B cell (primary cell): Measurements from ENCODE around the gene KCNH1. TPM values are rescaled to one million over a fixed set of nuclear protein-coding genes. Genes with fewer than 3 reads are reported as not detected.

ENCODE experiments used
- ATAC-seq: fragments of 200-7000 bp; cut with Tn5 transposase; one replicate; pipeline ENCODE4 v1.10.0; 2021; ENCODE audit warnings: low read depth, mild to moderate bottlenecking, moderate number of reproducible peaks, moderate library complexity
- CTCF ChIA-PET: fragments of 350-600 bp; sonication (Branson Sonifier 250); formaldehyde crosslinking; loops from one replicate; lab custom pipeline; 2021; ENCODE audit warnings: antibody characterized with exemption, inconsistent platforms; lab: Charles Lee
- POLR2A ChIA-PET: fragments of 350-600 bp; sonication (Branson Sonifier 250); formaldehyde crosslinking; loops from one replicate; lab custom pipeline; 2021; ENCODE audit warnings: antibody characterized with exemption; lab: Charles Lee
- DNase-seq: peaks from one replicate; pipeline ENCODE4 v3.0.0; 2013
- H2AFZ ChIP-seq: 2 replicates; pipeline ENCODE4 v1.6.1; 2012; ENCODE audit warnings: mild to moderate bottlenecking, low read depth, low read length; ENCODE audit not compliant: insufficient read depth, poor library complexity, severe bottlenecking
- H3K27ac ChIP-seq, 2 donors: 1 replicate in 1 of 2; 2 replicates in 1 of 2; pipeline ENCODE4 v1.5.1; 2012 to 2013; ENCODE audit warnings: low read length in 2 of 2, mild to moderate bottlenecking in 2 of 2, moderate library complexity in 1 of 2
- H3K27me3 ChIP-seq, 4 experiments: fragments of 200-600 bp in 1 of 4; sonication (generic) in 1 of 4; replicated peaks in 1 of 4; 1 replicate in 2 of 4; 2 replicates in 2 of 4; pipeline versions ENCODE4 v1.6.1 to v1.7.0; 2013 to 2016; ENCODE audit warnings: low read length in 3 of 4, mild to moderate bottlenecking in 2 of 4, mixed read lengths in 1 of 4, moderate library complexity in 1 of 4; ENCODE audit not compliant: insufficient read depth in 4 of 4, control insufficient read depth in 3 of 4; ENCODE audit errors: control extremely low read depth in 1 of 4
- H3K36me3 ChIP-seq, 2 experiments: replicated peaks in 1 of 2; 1 replicate in 1 of 2; 2 replicates in 1 of 2; pipeline versions ENCODE4 v1.6.1 to v1.7.1; 2013; ENCODE audit warnings: low read length in 1 of 2; ENCODE audit not compliant: insufficient read depth in 2 of 2, control insufficient read depth in 1 of 2; ENCODE audit errors: control extremely low read depth in 1 of 2, extremely low read depth in 1 of 2
- H3K4me1 ChIP-seq, 2 donors: fragments of 200-600 bp in 1 of 2; sonication (generic) in 1 of 2; 1 replicate in 1 of 2; 2 replicates in 1 of 2; pipeline versions ENCODE4 v1.5.1 to v1.6.1; 2013 to 2017; ENCODE audit warnings: low read length in 2 of 2; ENCODE audit not compliant: control insufficient read depth in 2 of 2, insufficient read depth in 2 of 2
- H3K4me2 ChIP-seq: replicated peaks from 2 replicates; pipeline ENCODE3; 2012; ENCODE audit warnings: mild to moderate bottlenecking, low read depth, low read length; ENCODE audit not compliant: poor library complexity, severe bottlenecking
- H3K4me3 ChIP-seq, 5 experiments: fragments of 200-600 bp in 1 of 5; sonication (generic) in 1 of 5; 1 replicate in 3 of 5; 2 replicates in 2 of 5; pipeline versions ENCODE4 v1.5.1 to v1.7.0; 2011 to 2016; ENCODE audit warnings: low read length in 4 of 5, mild to moderate bottlenecking in 4 of 5, low read depth in 2 of 5, control low read depth in 1 of 5, moderate library complexity in 1 of 5; ENCODE audit not compliant: insufficient read depth in 1 of 5; ENCODE audit errors: control extremely low read depth in 1 of 5, extremely low read depth in 1 of 5
- H3K79me2 ChIP-seq: fragments of 200-600 bp; sonication (generic); one replicate; pipeline ENCODE4 v1.6.0; 2016; ENCODE audit warnings: low read length; ENCODE audit not compliant: control insufficient read depth, insufficient read depth
- H3K9ac ChIP-seq: fragments of 200-600 bp; sonication (generic); 2 replicates; pipeline ENCODE4 v1.6.1; 2017; ENCODE audit warnings: mild to moderate bottlenecking, low read length, moderate library complexity
- H3K9me3 ChIP-seq, 3 donors: one replicate each; pipeline versions ENCODE4 v1.6.1 to v1.7.1; 2013; ENCODE audit warnings: low read length in 2 of 3; ENCODE audit not compliant: control insufficient read depth in 2 of 3, insufficient read depth in 1 of 3; ENCODE audit errors: control extremely low read depth in 1 of 3
- H4K20me1 ChIP-seq: 2 replicates; pipeline ENCODE4 v1.6.0; 2012; ENCODE audit warnings: mild to moderate bottlenecking, low read length; ENCODE audit not compliant: insufficient read depth, control insufficient read depth, poor library complexity, severe bottlenecking
- H3K27ac Mint-ChIP-seq: one replicate; pipeline ENCODE4 v1.8.0; 2021; ENCODE audit warnings: mixed read lengths
- H3K27me3 Mint-ChIP-seq: one replicate; pipeline ENCODE4 v1.8.0; 2021; ENCODE audit warnings: mixed read lengths
- H3K4me1 Mint-ChIP-seq: one replicate; pipeline ENCODE4 v1.8.0; 2021; ENCODE audit warnings: mixed read lengths
- H3K4me3 Mint-ChIP-seq: one replicate; pipeline ENCODE4 v1.8.0; 2021; ENCODE audit warnings: mixed read lengths
- H3K9me3 Mint-ChIP-seq: one replicate; pipeline ENCODE4 v1.8.0; 2022; ENCODE audit warnings: mixed read lengths; ENCODE audit not compliant: insufficient read depth
- CTCF ChIP-seq: fragments of 200-600 bp; IDR thresholded peaks from one replicate; pipeline ENCODE4 v1.8.0; 2022; ENCODE audit warnings: antibody characterized with exemption, mild to moderate bottlenecking
- EZH2 ChIP-seq: IDR thresholded peaks from 2 replicates; pipeline ENCODE4 v1.6.1; 2012; ENCODE audit warnings: borderline replicate concordance, low read depth, mild to moderate bottlenecking, moderate library complexity, low read length; ENCODE audit not compliant: insufficient read depth, poor library complexity, severe bottlenecking
- intact Hi-C: fragments of 100-400 bp; cut with micrococcal nuclease; formaldehyde crosslinking; loops from one replicate; pipeline ENCODE4 v1.10.0; 2022
- polyA plus RNA-seq: library from polyadenylated mRNA; depleted of rRNA; stranded (reverse); fragments of >200 nt; gene quantifications from 2 replicates; pipeline ENCODE4 v1.2.3, GENCODE V29; 2012
- total RNA-seq, 2 donors: library from RNA; stranded (reverse); fragments of 120-200 nt in 1 of 2; gene quantifications; 1 replicate in 1 of 2; 2 replicates in 1 of 2; pipeline versions ENCODE4 v1.2.3 to v1.2.4, GENCODE V29; 2013 to 2022

The KCNH1 gene
- total and polyA plus RNA-seq, 2 donors (not counting 1 experiment from before 2014, with no cell fraction given) = not detected

DNA sequence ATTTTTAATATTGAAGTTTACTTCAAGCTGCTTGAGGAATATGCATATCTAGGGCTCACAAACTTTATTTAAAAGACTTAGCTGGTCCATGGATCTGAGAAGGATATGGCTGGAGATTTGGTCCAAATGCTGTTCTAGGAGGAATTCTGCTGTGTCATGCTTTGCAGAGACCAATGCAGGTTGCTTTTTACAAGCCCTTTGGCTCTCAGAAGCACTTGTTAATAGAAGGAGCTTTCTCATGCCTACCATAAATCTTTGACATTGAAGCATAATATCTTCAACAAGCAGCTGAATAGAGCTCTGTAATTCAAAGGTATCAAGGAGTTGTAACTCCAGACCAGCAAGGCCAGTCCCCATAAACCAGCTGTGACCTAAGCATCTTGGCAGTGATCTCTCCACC lies 506.2 kb downstream of the KCNH1 start:
- DNase-seq (no peak), ATAC-seq (no peak)
- no peaks in the 10 kb centered on the region for H4K20me1 ChIP-seq
- no peak for TF ChIP-seq EZH2
- no peak for TF ChIP-seq CTCF
- no peak overlapping the region for H2AFZ ChIP-seq
- no peaks in the 10 kb centered on the region for H3K9me3 ChIP-seq
- no peaks in the 10 kb centered on the region for H3K27me3 ChIP-seq
- H3K36me3 ChIP-seq = no peaks in the 10 kb centered on the region
- H3K4me3 Mint-ChIP-seq = no peak overlapping the region
- H3K4me1 ChIP-seq = no peaks in the 10 kb centered on the region
- H3K9me3 Mint-ChIP-seq = no peaks in the 10 kb centered on the region
- no peak overlapping the region for H3K4me2 ChIP-seq
- H3K27me3 Mint-ChIP-seq = no peaks in the 10 kb centered on the region
- H3K27ac Mint-ChIP-seq = no peak overlapping the region
- ChIA-PET POLR2A (no interaction called here), CTCF (interaction anchor here (1.3 kb wide), 1 partner anchor 28 kb away, joined by 4 read pairs; no protein-coding TSS in a partner anchor)
- H3K4me1 Mint-ChIP-seq = no peaks in the 10 kb centered on the region
- H3K4me3 ChIP-seq = no peak overlapping the region
- intact Hi-C loops = no loop called here
- H3K79me2 ChIP-seq = no peaks in the 10 kb centered on the region
- no peak overlapping the region for H3K27ac ChIP-seq
- no peak overlapping the region for H3K9ac ChIP-seq

Other genes starting within 250 kb of the KCNH1 start
- 120 and 124 TPM in 2 replicates for gene RCOR3, start 125.2 kb upstream of the KCNH1 start, total RNA-seq
- 42.7 and 82.9 TPM in 2 replicates for gene RCOR3, start 125.2 kb upstream of the KCNH1 start, polyA plus RNA-seq
- 143 and 149 TPM in 2 replicates for gene TRAF5, start 192.7 kb upstream of the KCNH1 start, total RNA-seq
- gene TRAF5, start 192.7 kb upstream of the KCNH1 start, polyA plus RNA-seq = 128 and 129 TPM in 2 replicates